ENCODE measurements around the gene LGALS1.

GRCh38 chr22:37647317-37647716 lies 28.1 kb upstream of the LGALS1 start:
- TF ChIP-seq CTCF (IDR thresholded peaks at IDR 0.05) (no peak), POLR2A (IDR thresholded peaks at IDR 0.05) (no peak)

Measured in right lobe of liver (tissue), 4 donors.